ENCODE results near the gene HECW1.

HECW1 gene

DNA sequence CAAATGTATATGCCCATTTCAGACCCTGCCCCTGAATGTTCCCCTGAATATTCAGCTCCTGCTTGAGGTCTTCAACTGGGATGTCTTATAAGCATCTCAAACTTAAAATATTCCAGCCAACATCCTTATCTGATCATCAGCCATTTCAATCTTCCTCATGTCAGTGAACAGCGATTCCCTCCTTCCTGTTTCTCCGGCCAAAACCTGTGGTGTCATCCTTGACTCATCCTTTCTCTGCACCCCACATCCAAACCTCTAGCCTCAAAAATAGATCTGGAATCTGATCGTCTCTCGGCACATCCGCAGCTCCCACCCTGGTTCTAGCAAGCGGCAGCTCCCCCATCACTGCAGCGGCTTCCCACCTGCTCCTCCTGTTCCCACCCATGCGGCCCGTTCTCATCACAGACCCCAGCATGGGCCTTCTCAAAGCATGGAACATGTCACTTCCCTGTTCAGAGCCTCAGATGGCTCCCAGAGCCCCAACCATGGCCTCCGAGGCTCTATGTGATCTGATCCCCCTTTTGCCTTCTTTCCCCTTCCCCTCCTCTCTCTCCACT is 165.7 kb downstream of the HECW1 start:
- TF ChIP-seq, protein P1, sequence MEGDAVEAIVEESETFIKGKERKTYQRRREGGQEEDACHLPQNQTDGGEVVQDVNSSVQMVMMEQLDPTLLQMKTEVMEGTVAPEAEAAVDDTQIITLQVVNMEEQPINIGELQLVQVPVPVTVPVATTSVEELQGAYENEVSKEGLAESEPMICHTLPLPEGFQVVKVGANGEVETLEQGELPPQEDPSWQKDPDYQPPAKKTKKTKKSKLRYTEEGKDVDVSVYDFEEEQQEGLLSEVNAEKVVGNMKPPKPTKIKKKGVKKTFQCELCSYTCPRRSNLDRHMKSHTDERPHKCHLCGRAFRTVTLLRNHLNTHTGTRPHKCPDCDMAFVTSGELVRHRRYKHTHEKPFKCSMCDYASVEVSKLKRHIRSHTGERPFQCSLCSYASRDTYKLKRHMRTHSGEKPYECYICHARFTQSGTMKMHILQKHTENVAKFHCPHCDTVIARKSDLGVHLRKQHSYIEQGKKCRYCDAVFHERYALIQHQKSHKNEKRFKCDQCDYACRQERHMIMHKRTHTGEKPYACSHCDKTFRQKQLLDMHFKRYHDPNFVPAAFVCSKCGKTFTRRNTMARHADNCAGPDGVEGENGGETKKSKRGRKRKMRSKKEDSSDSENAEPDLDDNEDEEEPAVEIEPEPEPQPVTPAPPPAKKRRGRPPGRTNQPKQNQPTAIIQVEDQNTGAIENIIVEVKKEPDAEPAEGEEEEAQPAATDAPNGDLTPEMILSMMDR (IDR thresholded peaks at IDR 0.05), result no peak

DNA sequence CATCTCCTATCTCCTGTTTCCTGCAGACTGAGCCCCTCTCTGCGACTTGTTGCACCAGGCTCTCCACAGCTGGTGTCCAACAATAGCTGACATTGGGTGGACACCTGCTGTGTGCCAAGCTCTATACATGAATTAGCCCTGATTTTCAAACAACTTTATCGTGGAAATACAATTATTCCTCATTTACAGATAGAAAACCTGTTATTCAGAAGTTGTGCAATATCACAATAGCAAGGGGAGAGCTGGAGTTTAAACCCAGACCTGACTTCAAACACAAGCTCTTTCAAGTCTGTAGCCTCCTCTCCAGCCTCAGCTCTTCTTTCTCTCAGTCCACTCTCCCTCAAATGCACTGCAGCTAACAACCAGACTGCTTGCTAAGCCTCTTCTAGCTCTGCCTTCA is 168.8 kb downstream of the HECW1 start:
- TF ChIP-seq, protein P1 (IDR thresholded peaks at IDR 0.05), result no peak

DNA sequence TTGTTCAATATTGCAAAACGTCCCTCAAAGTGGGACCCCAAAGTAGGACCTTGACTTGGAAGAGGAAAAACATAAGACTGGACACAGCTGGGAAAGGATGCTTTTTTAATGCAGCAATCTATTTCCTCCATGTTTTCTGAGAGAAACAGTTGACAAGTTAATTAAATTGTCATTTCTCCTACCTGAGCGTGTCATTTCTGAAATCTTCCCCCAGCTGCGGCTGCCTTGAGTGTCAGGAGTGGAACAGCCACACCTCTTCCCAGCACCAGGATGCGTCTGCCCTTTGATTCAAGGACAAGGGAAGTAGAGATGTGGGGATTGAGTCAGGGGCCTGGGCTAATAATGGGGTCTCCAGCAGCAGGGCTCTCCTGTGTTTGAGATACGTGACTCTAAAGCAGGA is 171.3 kb downstream of the HECW1 start:
- TF ChIP-seq, protein P1 (IDR thresholded peaks at IDR 0.05), result no peak

DNA sequence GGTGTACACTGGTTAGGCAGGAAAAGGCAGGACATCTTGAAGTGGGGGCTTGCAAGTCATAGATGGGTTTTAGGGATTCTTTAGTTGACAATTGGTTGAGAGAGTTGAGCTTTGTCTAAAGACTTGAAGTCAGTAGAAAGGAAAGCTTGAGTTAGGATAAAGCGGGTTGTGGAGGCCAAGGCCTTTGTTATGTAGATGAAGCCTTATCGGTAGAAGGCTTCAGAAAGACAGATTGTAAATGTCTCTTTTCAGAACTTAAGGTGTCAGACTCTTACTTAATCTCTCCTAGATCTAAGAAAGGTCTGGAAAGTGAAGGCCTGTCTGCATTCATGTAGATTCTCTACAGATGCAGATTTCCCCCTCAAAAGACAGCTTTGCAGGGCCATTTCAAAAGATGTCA is 177.4 kb downstream of the HECW1 start:
- TF ChIP-seq, protein P1 (IDR thresholded peaks at IDR 0.05), result no peak

DNA sequence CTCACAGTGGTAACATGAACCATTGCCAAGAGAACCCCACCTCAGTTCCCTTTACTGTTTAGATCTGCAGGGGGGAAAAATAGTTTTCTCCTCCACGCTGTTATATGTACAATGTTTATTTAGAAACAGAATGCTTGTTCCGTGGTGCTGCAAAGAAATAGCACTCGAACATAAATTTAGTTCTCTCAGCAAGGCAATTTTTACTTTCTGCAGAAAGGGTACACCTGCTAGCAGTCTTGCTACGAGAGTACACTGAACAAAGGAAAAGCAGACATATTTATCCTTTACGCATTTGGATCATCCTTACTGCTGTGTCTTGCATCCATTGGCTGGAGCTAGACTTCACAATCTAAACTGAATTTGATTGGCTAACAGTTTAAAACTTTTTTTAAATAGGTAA is 178.5 kb downstream of the HECW1 start:
- TF ChIP-seq, protein P1 (IDR thresholded peaks at IDR 0.05), result no peak

DNA sequence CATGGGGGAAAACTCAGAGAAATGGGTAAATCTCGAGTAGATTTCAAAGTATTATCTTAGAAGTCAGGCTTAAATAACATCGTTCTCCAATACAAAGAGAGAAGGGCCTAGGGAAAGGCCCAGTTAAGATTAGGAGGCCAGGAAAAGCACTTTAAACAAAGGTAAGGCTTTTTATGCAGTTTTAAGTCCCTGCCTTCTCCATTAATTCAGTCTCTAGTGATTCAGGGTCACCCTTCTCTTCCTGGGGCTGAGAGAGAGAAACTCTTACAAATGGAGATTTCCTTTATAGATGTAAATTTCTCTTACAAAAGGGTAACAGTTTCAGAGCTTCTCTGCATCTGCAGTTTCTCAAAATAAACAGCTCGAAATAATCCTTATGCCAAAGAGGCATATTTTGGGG is 179.3 kb downstream of the HECW1 start:
- TF ChIP-seq, protein P1 (IDR thresholded peaks at IDR 0.05), result no peak

DNA sequence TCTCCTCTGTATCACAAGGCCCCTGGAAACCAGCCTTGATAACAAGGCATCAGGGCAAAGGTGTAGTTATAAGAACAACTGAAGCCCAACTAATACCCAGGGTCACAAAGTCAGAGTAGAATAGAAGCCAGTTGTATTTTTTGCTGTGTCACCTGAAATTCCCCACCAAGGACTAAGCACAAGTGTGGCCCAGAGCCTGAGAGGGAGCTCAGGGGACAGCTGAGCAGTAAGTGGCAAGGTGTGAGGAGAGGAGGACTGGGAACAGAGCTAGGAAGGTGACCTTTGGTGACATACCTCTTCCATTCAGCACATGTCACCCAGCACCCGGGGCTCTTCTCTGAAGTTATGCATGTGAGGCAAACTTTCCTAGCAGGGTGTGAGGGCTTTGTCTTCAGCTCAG is 179.9 kb downstream of the HECW1 start:
- TF ChIP-seq, protein P1 (IDR thresholded peaks at IDR 0.05), result no peak

DNA sequence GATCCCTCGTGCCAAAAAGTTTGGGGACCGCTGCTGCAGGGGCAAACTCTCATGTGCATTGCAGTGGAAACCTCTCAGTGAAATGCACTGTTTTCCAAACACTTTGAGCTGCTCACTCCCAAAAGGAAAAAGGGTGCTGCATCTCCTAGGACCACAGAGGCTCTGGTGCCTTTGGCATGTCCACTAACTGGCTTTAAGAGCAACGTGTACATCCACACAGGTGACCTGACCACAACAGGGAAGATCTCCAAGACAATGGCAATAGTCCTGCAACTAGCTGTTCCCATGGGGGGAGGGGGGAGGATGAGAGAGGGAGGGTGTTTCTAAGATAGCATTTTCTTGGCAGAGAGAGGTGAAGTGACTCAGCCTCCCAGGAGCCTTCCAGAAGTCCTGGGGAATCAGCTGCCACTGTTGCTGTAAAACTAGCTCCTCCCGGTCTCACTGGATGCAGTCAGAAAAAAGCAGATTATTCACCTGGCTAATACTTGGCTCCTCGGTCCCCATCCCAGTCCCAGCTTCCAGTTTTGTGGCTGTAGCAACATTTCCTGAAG is 181.7 kb downstream of the HECW1 start:
- TF ChIP-seq, protein P1 (IDR thresholded peaks at IDR 0.05), result no peak

All from LNCAP (cell line).